Keratinocyte (primary cell): ENCODE results near the gene GBP4.

Experiments
- EZH2 ChIP-seq: IDR thresholded peaks from one replicate; pipeline ENCODE4 v1.6.1; 2012; ENCODE audit warnings: inconsistent platforms, mild to moderate bottlenecking, low read length, moderate library complexity
- TF ChIP-seq, protein P1 (sequence below), 3 experiments: IDR thresholded peaks in 1 of 3; conservative IDR thresholded peaks in 1 of 3; optimal IDR thresholded peaks in 1 of 3; 2 replicates in 2 of 3; 3 replicates in 1 of 3; pipeline versions ENCODE3 to v1.5.1; 2011; ENCODE audit warnings: low read length in 3 of 3, mild to moderate bottlenecking in 3 of 3, moderate library complexity in 2 of 3, control low read depth in 1 of 3, inconsistent platforms in 1 of 3; ENCODE audit not compliant: insufficient read depth in 2 of 3; ENCODE audit errors: extremely low read depth in 1 of 3

- TF ChIP-seq, protein P1, sequence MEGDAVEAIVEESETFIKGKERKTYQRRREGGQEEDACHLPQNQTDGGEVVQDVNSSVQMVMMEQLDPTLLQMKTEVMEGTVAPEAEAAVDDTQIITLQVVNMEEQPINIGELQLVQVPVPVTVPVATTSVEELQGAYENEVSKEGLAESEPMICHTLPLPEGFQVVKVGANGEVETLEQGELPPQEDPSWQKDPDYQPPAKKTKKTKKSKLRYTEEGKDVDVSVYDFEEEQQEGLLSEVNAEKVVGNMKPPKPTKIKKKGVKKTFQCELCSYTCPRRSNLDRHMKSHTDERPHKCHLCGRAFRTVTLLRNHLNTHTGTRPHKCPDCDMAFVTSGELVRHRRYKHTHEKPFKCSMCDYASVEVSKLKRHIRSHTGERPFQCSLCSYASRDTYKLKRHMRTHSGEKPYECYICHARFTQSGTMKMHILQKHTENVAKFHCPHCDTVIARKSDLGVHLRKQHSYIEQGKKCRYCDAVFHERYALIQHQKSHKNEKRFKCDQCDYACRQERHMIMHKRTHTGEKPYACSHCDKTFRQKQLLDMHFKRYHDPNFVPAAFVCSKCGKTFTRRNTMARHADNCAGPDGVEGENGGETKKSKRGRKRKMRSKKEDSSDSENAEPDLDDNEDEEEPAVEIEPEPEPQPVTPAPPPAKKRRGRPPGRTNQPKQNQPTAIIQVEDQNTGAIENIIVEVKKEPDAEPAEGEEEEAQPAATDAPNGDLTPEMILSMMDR (optimal IDR thresholded peaks at IDR 0.05 in 1 of 3, IDR thresholded peaks at IDR 0.05 in 1 of 3, conservative IDR thresholded peaks at IDR 0.05 in 1 of 3; ENCODE audit: extremely low read depth in 1 of 3, insufficient read depth in 2 of 3, low read length in 3 of 3) = no peak
- no peak for TF ChIP-seq EZH2
These were observed 3.3 kb downstream of the GBP4 start for GRCh38 chr1:89195476-89195875.
